Fibroblast of the aortic adventitia (primary cell): ENCODE results near the gene NPW. TPM values are rescaled to one million over a fixed set of nuclear protein-coding genes. Genes with fewer than 3 reads are reported as not detected.

ENCODE experiments used
- DNase-seq: peaks from one replicate; pipeline ENCODE4 v3.0.0-alpha.2; 2010; ENCODE audit warnings: low read depth
- H3K4me3 ChIP-seq: 2 replicates; pipeline ENCODE4 v1.5.1; 2011; ENCODE audit warnings: low read depth, mild to moderate bottlenecking, control low read depth, low read length, moderate library complexity
- total RNA-seq: library from RNA; depleted of rRNA; stranded (reverse); fragments of >200 nt; gene quantifications from 2 replicates; pipeline ENCODE4 v1.2.3, GENCODE V29; 2012; ENCODE audit warnings: low replicate concordance
- TF ChIP-seq, protein P1 (sequence below): IDR thresholded peaks from 2 replicates; pipeline ENCODE4 v1.5.1; 2011; ENCODE audit warnings: mild to moderate bottlenecking, low read length, control low read depth, inconsistent platforms; ENCODE audit not compliant: insufficient read depth

Gene NPW
- total RNA-seq, 1 donor: 0.45 TPM

GRCh38 chr16:2058420-2058819, 38.8 kb downstream of the NPW start:
- no peak overlapping the region for H3K4me3 ChIP-seq
- TF ChIP-seq, protein P1, sequence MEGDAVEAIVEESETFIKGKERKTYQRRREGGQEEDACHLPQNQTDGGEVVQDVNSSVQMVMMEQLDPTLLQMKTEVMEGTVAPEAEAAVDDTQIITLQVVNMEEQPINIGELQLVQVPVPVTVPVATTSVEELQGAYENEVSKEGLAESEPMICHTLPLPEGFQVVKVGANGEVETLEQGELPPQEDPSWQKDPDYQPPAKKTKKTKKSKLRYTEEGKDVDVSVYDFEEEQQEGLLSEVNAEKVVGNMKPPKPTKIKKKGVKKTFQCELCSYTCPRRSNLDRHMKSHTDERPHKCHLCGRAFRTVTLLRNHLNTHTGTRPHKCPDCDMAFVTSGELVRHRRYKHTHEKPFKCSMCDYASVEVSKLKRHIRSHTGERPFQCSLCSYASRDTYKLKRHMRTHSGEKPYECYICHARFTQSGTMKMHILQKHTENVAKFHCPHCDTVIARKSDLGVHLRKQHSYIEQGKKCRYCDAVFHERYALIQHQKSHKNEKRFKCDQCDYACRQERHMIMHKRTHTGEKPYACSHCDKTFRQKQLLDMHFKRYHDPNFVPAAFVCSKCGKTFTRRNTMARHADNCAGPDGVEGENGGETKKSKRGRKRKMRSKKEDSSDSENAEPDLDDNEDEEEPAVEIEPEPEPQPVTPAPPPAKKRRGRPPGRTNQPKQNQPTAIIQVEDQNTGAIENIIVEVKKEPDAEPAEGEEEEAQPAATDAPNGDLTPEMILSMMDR: no peak
- no peak for DNase-seq

- TF ChIP-seq, protein P1: no peak
- no peak overlapping the region for H3K4me3 ChIP-seq
- no peak for DNase-seq
These were observed 39.3 kb downstream of the NPW start for GRCh38 chr16:2058872-2059271.

GRCh38 chr16:2060346-2060745, 40.8 kb downstream of the NPW start:
- TF ChIP-seq, protein P1: no peak
- H3K4me3 ChIP-seq: no peak overlapping the region

DNA sequence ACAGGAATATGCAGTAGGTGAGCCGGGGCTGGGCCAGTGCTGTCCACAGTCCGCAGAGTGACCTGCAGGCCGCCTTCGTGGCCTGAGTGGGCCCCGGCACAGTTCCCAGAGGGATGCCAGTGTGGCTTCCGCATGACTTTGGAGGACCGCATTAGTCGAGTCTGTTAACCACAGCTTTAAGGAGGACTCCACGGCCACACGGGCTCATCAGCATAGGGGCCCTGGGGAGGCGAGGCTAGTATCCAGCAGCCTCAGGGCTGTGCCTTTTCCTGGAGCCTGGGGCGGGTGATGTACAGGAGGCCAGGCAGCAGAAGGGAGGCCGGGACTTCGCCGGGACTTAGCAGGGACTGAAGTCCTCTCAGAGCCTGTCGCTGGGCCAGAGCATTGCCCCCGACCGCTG, 41.4 kb downstream of the NPW start:
- no peak overlapping the region for H3K4me3 ChIP-seq
- TF ChIP-seq, protein P1: no peak

More at GRCh38 chr16:2060346-2060745, 40.8 kb downstream of the NPW start:
- no peak for DNase-seq

DNA sequence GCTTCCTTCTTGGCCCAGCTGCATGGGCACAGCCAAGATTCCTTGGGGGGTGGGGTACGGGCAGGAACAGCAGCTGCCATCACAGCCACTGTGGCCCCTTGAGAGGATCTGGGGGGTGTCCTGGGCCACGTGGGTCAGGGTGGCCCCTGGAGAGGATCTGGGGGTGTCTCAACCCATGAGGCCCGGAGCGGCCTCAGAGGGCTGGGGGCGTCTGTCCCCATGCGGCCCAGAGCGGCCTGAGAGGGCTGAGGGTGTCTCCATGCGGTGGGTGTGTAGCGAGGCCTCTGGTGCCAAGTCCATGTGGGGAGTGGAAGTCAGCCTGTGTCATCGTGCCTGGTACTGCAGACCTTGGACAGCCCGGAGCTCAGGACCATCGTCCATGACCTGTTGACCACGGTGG, 41.9 kb downstream of the NPW start:
- no peak overlapping the region for H3K4me3 ChIP-seq
- TF ChIP-seq, protein P1: no peak
- no peak for DNase-seq

More for the DNA sequence above, 41.4 kb downstream of the NPW start:
- no peak for DNase-seq

DNA sequence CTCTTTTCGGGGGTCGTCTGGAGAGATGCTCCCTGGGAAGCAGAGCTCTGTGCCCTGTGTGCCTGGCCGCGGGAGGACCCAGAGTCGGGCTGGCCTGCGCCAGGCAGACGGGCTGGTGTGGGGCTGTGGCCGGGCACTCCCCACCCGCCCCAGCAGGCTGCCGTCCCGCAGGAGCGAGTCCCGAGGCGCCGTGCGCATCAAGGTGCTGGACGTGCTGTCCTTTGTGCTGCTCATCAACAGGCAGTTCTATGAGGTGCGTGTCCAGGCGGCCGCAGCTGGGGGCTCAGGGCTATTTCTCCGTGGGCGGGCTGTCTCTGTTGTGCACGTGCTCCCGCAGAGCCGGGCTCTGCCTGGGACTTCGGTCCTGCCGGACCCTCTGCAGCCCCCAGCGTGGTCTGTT, 43.2 kb downstream of the NPW start:
- DNase-seq: no peak
- no peak overlapping the region for H3K4me3 ChIP-seq
- TF ChIP-seq, protein P1: no peak

GRCh38 chr16:2063861-2064260, 44.3 kb downstream of the NPW start:
- TF ChIP-seq, protein P1: no peak
- DNase-seq: no peak
- H3K4me3 ChIP-seq: no peak overlapping the region
